Neural cell (in vitro differentiated cells): ENCODE results near the gene SLC12A1. TPM values are rescaled to one million over a fixed set of nuclear protein-coding genes. Genes with fewer than 3 reads are reported as not detected.

Experiments
- H2AFZ ChIP-seq: fragments of 200-600, 300-800 bp; sonication (generic), shearing (Covaris generic); 2 replicates; pipeline ENCODE4 v1.6.0; 2014; ENCODE audit warnings: low read depth, mild to moderate bottlenecking, antibody characterized with exemption, low read length, moderate library complexity
- H3F3A ChIP-seq: fragments of 200-600 bp; shearing (Covaris generic); 2 replicates; pipeline ENCODE4 v1.6.1; 2016; ENCODE audit warnings: mild to moderate bottlenecking, moderate library complexity, mixed read lengths, antibody characterized with exemption, low read length; ENCODE audit not compliant: insufficient read depth, poor library complexity, severe bottlenecking
- H3K27ac ChIP-seq: fragments of 200-600, 300-800 bp; sonication (generic), shearing (Covaris generic); 2 replicates; pipeline ENCODE4 v1.5.1; 2014; ENCODE audit warnings: mild to moderate bottlenecking, low read length, moderate library complexity
- H3K27me3 ChIP-seq: fragments of 300-800, 200-600 bp; sonication (generic), shearing (Covaris generic); 2 replicates; pipeline ENCODE4 v1.6.0; 2014; ENCODE audit warnings: mild to moderate bottlenecking, low read depth, low read length, moderate library complexity; ENCODE audit not compliant: insufficient read depth
- H3K36me3 ChIP-seq: fragments of 300-800, 200-600 bp; sonication (generic), shearing (Covaris generic); 2 replicates; pipeline ENCODE4 v1.5.1; 2014; ENCODE audit warnings: mild to moderate bottlenecking, antibody characterized with exemption, low read length, moderate library complexity; ENCODE audit not compliant: insufficient read depth
- H3K4me2 ChIP-seq: fragments of 300-800, 200-600 bp; sonication (generic), shearing (Covaris generic); 2 replicates; pipeline ENCODE4 v1.6.0; 2014; ENCODE audit warnings: mild to moderate bottlenecking, low read length
- H3K4me3 ChIP-seq: fragments of 300-800, 200-600 bp; sonication (generic), shearing (Covaris generic); 2 replicates; pipeline ENCODE4 v1.5.1; 2014; ENCODE audit warnings: mild to moderate bottlenecking, low read length, moderate library complexity
- H3K79me2 ChIP-seq: fragments of 200-600 bp; shearing (Covaris generic); replicated peaks from 2 replicates; pipeline ENCODE4 v1.6.0; 2014; ENCODE audit warnings: mild to moderate bottlenecking, low read length, moderate library complexity; ENCODE audit not compliant: insufficient read depth
- H3K9ac ChIP-seq: fragments of 300-800, 200-600 bp; sonication (generic), shearing (Covaris generic); 2 replicates; pipeline ENCODE4 v1.6.1; 2016; ENCODE audit warnings: mild to moderate bottlenecking, low read length, mixed read lengths
- H3K9me2 ChIP-seq: fragments of 200-600 bp; shearing (Covaris generic); 2 replicates; pipeline ENCODE4 v1.6.1; 2016; ENCODE audit warnings: mild to moderate bottlenecking, low read length, mixed read lengths; ENCODE audit not compliant: insufficient read depth
- H3K9me3 ChIP-seq: fragments of 200-600, 300-800 bp; sonication (generic), shearing (Covaris generic); 2 replicates; pipeline ENCODE4 v1.6.1; 2016; ENCODE audit warnings: mild to moderate bottlenecking, mixed run types, low read length, moderate library complexity, mixed read lengths
- H4K20me1 ChIP-seq: fragments of 200-600 bp; shearing (Covaris generic); 2 replicates; pipeline ENCODE4 v1.6.1; 2016; ENCODE audit warnings: mild to moderate bottlenecking, mixed run types; ENCODE audit not compliant: insufficient read depth
- CTCF ChIP-seq: fragments of 450-650 bp; IDR thresholded peaks from 2 replicates; pipeline ENCODE4 v1.5.1; 2014; ENCODE audit warnings: antibody characterized with exemption, mild to moderate bottlenecking, moderate library complexity; ENCODE audit not compliant: poor library complexity, severe bottlenecking
- EP300 ChIP-seq: fragments of 450-650 bp; conservative IDR thresholded peaks from 2 replicates; pipeline ENCODE4 v1.6.1; 2014; ENCODE audit warnings: antibody characterized with exemption, mild to moderate bottlenecking, moderate library complexity; ENCODE audit not compliant: poor library complexity, severe bottlenecking
- EZH2 ChIP-seq: fragments of 200-600, 300-800 bp; shearing (Covaris generic), sonication (generic); IDR thresholded peaks from 2 replicates; pipeline ENCODE4 v1.6.1; 2014; ENCODE audit warnings: antibody characterized with exemption, low read length, borderline replicate concordance, mild to moderate bottlenecking; ENCODE audit not compliant: insufficient read depth, poor library complexity, severe bottlenecking
- MXI1 ChIP-seq: fragments of 450-650 bp; conservative IDR thresholded peaks from 2 replicates; pipeline ENCODE4 v1.6.1; 2014; ENCODE audit warnings: antibody characterized with exemption, mild to moderate bottlenecking; ENCODE audit not compliant: poor library complexity, severe bottlenecking
- POLR2AphosphoS5 ChIP-seq: IDR thresholded peaks from 2 replicates; pipeline ENCODE4 v1.6.1; 2012
- RAD21 ChIP-seq: fragments of 450-650 bp; conservative IDR thresholded peaks from 2 replicates; pipeline ENCODE4 v1.6.1; 2014; ENCODE audit warnings: antibody characterized with exemption, mild to moderate bottlenecking, moderate library complexity
- REST ChIP-seq: IDR thresholded peaks from 2 replicates; pipeline ENCODE4 v1.6.1; 2012; ENCODE audit warnings: borderline replicate concordance
- SMC3 ChIP-seq: fragments of 450-650 bp; conservative IDR thresholded peaks from 2 replicates; pipeline ENCODE4 v1.6.1; 2014; ENCODE audit warnings: antibody characterized with exemption, mild to moderate bottlenecking, moderate library complexity; ENCODE audit not compliant: poor library complexity
- TAF1 ChIP-seq: IDR thresholded peaks from 2 replicates; pipeline ENCODE4 v1.6.1; 2012; ENCODE audit warnings: low read depth
- polyA plus RNA-seq: library from polyadenylated mRNA; depleted of rRNA; stranded (reverse); fragments of >200 nt; gene quantifications from 2 replicates; pipeline ENCODE4 v1.2.3, GENCODE V29; 2014

The SLC12A1 gene
- polyA plus RNA-seq, 1 donor from 2014 or later = 0.67 TPM

GRCh38 chr15:48317221-48317620, 111.1 kb downstream of the SLC12A1 start:
- Histone ChIP-seq H3K9me3 (no peaks in the 10 kb centered on the region), H3K4me2 (no peak overlapping the region), H3K27me3 (no peaks in the 10 kb centered on the region), H4K20me1 (no peaks in the 10 kb centered on the region), H3K4me3 (no peak overlapping the region), H3F3A (no peaks in the 10 kb centered on the region), H3K9me2 (no peaks in the 10 kb centered on the region), H3K27ac (no peak overlapping the region), H3K9ac (no peak overlapping the region), H2AFZ (no peak overlapping the region), H3K79me2 (no peaks in the 10 kb centered on the region), H3K36me3 (no peaks in the 10 kb centered on the region)
- no peak for TF ChIP-seq CTCF
- TF ChIP-seq TAF1 = no peak
- TF ChIP-seq EP300 = no peak
- TF ChIP-seq EZH2 = no peak

- H4K20me1 ChIP-seq = no peaks in the 10 kb centered on the region
- H3K36me3 ChIP-seq = no peaks in the 10 kb centered on the region
- H3K27ac ChIP-seq = no peak overlapping the region
- H3K9me2 ChIP-seq = no peaks in the 10 kb centered on the region
- no peak for TF ChIP-seq MXI1
- TF ChIP-seq EP300 = no peak
- no peak for TF ChIP-seq TAF1
- no peak for TF ChIP-seq CTCF
- no peak for TF ChIP-seq POLR2AphosphoS5
- no peak for TF ChIP-seq RAD21
- no peak for TF ChIP-seq REST
- TF ChIP-seq EZH2 = no peak
- TF ChIP-seq SMC3 = no peak
- no peaks in the 10 kb centered on the region for H3K79me2 ChIP-seq
- no peaks in the 10 kb centered on the region for H3F3A ChIP-seq
- H3K27me3 ChIP-seq = no peaks in the 10 kb centered on the region
- H3K4me2 ChIP-seq = no peak overlapping the region
- H3K9me3 ChIP-seq = no peaks in the 10 kb centered on the region
- H2AFZ ChIP-seq = no peak overlapping the region
- no peak overlapping the region for H3K4me3 ChIP-seq
- H3K9ac ChIP-seq = no peak overlapping the region
Measured at GRCh38 chr15:48318131-48318530, 112.0 kb downstream of the SLC12A1 start.
